GM21515 (cell line): ENCODE data around the gene ZNF213.
"Not testable (repeated sequence)": the region's sequence is repeated elsewhere in the genome, so short reads cannot be mapped to it uniquely, and the experiment has no call there.

Experiments used
- ATAC-seq: cut with Tn5 transposase; IDR thresholded peaks from one replicate; pipeline ENCODE4 v1.9.1; 2021; ENCODE audit not compliant: unreplicated experiment

ZNF213 gene

GRCh38 chr16:3129137-3130131 is 5.4 kb upstream of the ZNF213 start:
- ATAC-seq, result no peak

- ATAC-seq, result no peak
These were observed 3.0 kb upstream of the ZNF213 start for GRCh38 chr16:3131755-3132377.

- ATAC-seq, result no peak
These were observed 985 bp upstream of the ZNF213 start for GRCh38 chr16:3133844-3134243.

- no peak for ATAC-seq
These were observed 392 bp downstream of the ZNF213 start for GRCh38 chr16:3135126-3135715.

- ATAC-seq, result no peak
These were observed 2.4 kb downstream of the ZNF213 start for GRCh38 chr16:3137267-3137666.

- no peak for ATAC-seq
These were observed 3.5 kb downstream of the ZNF213 start for GRCh38 chr16:3138342-3138741.

DNA sequence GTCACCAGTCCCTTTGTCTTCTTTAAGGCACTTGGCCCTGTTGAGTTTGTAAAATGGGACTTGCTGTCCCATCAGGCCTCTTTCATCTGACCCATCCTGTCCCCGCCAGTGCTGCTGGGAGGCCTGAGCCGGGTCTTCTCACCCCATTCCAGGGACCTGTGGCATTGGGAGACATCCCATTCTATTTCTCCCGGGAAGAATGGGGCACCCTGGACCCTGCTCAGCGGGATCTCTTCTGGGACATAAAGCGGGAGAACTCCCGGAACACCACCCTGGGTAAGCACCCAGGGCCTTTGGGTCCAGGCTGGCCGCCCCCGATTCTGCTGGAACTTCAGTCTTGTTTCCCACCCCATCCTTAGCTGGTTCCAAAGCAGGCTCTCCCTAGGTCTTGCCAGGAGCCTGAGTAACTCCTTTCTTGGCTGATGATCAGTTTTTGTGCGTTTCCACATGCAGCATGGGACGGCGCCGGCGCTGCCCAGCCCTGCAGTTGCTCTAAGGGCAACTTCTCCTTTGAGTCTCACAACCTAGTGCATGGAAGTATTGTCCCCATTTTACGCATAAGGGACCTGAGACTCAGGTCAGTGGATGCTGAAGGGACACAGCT is 4.1 kb downstream of the ZNF213 start:
- ATAC-seq, result no peak

GRCh38 chr16:3139561-3139960 is 4.7 kb downstream of the ZNF213 start:
- ATAC-seq, result not testable (repeated sequence)

DNA sequence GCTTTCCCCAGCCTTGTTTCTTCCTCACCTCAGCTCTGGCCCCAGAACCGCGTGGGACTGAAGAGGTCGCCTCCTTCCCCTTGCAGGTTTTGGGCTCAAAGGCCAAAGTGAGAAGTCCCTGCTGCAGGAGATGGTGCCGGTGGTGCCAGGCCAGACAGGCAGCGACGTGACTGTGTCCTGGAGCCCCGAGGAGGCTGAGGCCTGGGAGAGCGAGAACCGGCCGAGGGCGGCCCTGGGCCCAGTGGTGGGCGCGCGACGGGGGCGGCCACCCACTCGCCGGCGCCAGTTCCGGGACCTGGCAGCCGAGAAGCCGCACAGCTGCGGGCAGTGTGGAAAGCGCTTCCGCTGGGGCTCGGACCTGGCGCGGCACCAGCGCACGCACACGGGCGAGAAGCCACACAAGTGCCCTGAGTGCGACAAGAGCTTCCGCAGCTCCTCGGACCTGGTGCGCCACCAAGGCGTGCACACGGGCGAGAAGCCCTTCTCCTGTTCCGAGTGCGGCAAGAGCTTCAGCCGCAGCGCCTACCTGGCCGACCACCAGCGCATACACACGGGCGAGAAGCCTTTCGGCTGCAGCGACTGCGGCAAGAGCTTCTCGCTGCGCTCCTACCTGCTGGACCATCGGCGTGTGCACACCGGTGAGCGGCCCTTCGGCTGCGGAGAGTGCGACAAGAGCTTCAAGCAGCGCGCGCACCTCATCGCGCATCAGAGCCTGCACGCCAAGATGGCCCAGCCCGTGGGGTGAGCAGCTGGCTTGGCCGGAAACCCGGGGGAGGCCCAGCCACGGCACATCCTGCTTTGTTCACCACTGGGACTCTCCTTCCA is 6.0 kb downstream of the ZNF213 start:
- ATAC-seq, result no peak

DNA sequence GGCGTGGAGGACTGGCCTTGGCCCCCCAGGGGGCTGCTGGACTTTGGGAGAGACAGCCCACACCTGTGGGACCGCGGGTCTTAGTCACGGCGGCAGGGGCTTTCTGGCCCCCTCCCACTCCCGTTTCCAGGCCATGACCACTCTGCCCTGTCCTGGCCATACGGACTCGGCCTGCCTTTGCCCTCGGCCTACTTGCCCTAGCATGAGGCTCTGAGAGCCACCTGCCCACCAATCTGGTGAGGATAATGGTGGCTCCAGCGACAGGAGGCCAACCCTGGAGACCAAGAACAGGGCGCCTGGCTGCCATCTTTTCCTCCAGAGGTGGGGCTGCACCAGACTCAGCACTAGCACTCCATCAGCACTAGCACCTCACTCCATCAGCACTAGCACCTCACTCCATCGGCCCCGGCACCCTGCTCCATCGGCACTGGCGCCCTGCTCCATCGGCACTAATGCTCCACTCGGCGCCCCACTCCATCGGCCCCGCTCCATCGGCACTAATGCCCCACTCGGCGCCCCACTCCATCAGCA is 7.0 kb downstream of the ZNF213 start:
- ATAC-seq, result no peak

DNA sequence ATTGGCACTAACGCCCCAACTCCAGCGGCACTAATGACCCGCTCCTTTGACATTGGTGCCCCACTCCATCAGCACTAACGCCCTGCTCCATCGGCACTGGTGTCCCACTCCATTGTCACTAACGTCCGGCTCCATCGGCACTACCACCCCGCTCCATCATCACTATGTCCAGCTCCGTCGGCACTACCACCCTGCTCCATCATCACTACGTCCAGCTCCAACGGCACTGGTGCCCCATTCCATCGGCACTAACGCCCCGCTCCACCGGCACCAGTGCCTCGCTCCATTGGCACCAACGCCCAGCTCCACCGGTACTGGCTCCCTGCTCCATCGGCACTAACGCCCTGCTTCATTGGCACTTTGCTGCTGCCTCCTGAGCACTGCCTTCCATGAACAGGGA is 7.5 kb downstream of the ZNF213 start:
- ATAC-seq, result no peak

GRCh38 chr16:3142770-3143169 is 7.9 kb downstream of the ZNF213 start:
- no peak for ATAC-seq

DNA sequence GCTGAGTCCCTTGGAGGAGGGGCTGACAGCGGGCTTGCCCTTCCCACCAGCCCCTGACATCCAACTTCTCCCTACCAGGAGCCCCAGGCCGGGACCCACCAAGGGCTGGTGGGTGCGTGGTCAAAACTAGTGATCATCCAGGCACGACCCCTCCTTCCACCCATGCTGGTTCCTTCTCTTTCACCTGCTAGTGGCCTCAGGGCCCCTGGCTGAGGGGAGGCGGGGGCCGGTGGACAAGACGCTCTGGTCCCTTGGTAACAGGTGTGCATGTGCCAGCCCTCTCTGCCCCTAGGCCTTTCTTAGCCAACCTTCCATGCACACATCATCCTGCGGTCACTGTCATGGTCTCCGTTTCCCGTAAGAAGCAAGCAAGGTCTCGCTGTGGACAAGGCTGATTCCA is 8.4 kb downstream of the ZNF213 start:
- no peak for ATAC-seq

- ATAC-seq, result no peak
These were observed 8.9 kb downstream of the ZNF213 start for GRCh38 chr16:3143598-3144320.

DNA sequence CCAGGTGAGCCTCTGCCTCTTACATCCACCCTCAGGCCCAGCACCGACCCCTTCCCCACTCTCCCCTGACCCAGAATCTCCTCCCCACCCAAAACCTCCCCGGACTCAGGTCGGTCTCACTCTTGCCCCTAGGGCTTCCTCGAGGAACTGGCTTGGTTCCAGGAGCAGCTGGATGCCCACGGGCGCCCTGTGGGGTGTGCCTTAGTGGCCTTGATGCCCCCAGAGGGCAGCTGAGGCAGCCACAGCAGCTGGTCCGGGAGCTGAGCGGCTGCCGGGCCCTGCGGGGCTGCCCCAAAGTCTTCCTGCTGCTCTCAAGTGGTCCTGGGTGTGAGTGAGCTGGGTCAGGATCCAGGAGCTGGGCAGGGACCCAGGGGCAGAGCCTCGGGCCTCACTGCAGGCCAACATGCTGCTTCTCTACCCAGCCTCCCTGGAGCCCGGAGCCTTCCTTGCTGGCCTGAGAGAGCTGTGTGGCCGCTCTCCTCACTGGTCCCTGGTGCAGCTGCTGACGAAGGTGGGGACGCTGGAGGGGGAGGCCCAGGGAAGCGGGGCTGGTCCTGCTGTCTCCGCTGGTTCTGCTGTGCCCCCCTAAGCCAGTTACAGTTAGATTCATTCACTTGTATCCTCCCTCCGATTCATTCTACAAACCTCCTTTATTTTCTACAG is 9.6 kb downstream of the ZNF213 start:
- no peak for ATAC-seq

DNA sequence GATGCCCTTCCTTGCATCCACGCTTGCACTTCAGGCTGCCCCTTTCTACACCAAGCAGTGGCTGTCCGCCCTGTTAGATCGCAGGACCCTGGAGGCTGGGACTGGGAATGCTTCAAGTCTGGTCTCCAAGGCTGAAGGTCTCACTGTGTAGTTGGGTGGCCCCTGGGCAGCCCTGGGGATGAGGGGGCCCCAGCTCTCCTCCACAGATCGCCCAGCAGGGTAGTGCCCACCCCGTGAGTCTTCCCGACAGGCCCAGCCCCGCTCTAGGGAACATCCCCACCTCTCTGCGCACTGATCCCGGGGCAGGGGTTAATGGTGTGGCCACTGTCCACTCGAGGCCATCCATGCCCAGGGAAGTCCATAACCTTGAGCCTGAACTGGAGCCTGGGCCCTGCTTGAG is 10.3 kb downstream of the ZNF213 start:
- ATAC-seq, result no peak

GRCh38 chr16:3145660-3146059 is 10.8 kb downstream of the ZNF213 start:
- ATAC-seq, result no peak

GRCh38 chr16:3147046-3147756 is 12.4 kb downstream of the ZNF213 start:
- ATAC-seq, result no peak

DNA sequence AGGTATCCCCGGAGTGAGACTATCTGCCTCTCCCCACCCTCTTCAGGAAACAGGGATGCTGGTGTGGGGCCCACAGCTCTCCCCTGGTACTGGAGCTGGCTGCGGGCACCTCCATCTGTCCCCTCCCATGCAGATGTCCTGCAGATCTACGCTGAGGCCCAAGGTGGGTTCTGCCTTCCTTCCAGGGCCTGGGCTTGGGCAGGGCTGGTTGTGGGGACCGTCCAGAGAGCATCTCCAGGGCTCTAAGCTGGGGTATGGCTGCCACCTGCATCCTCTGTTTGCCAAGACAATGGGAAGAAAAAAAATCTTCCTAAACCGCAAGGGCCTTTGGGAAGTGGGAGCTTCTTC is 12.9 kb downstream of the ZNF213 start:
- ATAC-seq, result no peak
